GM19455 (cell line): ENCODE measurements around the gene MTA1.
A peak's percentile ranks its signal among the peaks of the same experiment; 100 is the strongest.

Experiments used
- ATAC-seq: cut with Tn5 transposase; IDR thresholded peaks from one replicate; pipeline ENCODE4 v1.9.1; 2021; ENCODE audit not compliant: unreplicated experiment

Gene MTA1

GRCh38 chr14:105442125-105442524, 22.5 kb downstream of the MTA1 start:
- no peak for ATAC-seq

DNA sequence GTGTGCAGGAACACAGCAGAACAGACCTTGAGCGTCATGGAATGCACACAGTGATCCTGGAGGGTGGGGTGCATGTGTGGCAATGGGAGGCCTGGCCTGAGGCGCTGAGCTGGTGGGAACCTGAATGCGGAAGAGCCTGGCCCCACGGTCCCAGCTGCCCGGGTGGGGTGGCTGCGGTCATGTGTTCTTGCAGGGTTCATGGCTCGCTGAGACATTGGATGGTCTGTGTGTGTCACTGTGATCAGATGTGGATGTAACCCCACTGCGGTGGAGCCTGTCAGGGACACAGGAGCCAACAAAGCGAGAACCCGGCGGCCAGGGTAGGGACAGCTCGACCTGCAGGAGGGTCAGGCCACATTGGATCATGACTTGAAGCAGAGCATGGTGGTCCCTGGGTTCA, 23.2 kb downstream of the MTA1 start:
- ATAC-seq, result no peak

GRCh38 chr14:105444859-105445258, 25.2 kb downstream of the MTA1 start:
- ATAC-seq, result no peak

- no peak for ATAC-seq
Measured at GRCh38 chr14:105445290-105445689, 25.7 kb downstream of the MTA1 start.

DNA sequence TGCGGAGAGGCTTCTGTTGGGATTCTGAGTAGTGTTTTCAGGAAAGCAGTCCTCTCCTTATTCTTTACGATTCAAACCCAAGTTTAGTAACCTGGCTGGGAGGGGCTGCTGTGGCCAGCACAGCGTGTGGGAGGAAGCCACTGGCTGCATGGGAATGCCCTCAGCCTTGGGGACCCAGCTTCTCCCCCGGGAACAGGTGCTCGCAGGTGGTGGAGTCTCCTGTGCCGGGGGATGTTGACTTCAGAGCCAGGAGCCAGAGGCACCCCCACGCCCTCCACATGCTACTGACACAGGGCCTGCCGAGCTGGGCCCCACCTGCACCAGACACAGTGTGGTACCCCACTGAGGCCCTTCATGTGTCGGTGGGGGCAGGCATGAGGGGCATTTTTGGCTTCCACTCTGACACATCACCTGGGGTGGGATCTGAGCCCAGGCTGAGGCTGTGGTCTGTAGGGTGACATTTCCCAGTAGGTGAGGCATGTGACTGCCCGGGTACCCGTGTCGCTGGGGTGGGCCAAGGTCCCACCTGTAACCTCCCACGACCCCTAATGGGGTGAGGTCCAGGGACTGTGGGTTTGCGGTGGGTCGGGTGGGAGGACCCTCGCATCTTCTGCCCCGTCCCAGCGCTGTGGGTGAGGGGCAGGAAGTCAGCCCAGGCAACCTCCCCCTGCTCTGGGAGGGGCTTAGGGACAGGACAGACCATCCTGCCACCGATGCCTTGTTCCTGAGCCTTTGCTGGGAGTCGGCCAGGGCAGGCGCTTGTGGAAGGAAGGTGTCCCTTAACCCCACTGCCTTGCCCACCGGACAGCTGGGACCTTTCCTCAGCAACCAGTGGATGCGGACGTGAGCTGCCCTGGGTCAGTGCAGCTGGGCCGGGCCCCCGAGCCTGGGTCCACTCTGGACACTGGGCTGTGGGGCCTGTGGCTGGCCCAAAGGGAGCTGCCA, 26.5 kb downstream of the MTA1 start:
- ATAC-seq, result no peak

- ATAC-seq, result no peak
Measured at GRCh38 chr14:105446971-105447370, 27.3 kb downstream of the MTA1 start.

DNA sequence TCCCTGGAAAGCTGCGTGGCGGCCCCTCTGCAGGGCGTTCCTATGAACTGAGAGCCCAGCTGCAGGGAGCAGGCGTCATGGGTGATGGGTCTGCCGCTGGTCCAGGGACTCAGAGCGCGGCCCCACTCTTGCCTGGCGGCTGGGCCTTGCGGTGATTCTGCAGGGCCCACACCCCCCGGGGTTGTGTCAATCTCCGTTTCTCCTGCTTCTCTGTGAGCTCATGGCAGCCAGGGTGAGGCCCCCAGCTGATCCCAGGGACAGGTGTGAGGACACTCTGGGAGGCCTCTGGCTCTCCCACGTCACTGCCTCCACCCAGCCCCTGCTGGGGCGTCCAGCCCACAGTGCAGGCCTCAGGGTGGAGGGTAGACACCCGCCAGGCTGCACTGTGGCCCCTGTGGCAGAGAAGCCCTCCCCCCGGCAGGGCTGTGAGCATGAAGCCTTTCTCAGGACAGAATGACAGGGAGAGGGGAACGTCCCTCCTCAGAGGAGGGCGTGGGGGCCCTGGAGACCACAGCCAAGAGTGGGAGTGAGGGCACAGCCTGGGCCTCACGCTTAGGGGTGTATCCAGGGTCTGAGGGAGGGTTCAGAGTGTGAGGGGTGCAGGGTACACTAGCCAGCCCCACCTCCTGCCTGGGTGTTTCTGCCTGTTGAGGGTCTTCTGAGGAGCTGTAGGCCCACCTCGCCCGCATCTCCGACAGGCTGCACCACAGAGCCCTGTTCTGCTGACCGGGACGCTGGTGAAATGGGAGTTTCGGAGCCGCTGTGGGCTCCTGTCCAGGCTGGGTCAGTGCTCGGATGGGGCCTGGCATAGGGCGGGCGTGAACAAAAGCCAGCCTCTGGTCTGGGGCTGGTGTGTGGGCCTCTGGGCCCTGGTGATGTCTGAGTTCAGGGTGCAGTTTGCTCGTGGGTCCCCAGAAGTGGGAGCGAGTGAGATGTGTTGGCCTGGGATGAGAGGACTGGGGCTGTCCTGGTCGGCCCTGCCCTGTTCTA, 28.3 kb downstream of the MTA1 start:
- ATAC-seq, result no peak

DNA sequence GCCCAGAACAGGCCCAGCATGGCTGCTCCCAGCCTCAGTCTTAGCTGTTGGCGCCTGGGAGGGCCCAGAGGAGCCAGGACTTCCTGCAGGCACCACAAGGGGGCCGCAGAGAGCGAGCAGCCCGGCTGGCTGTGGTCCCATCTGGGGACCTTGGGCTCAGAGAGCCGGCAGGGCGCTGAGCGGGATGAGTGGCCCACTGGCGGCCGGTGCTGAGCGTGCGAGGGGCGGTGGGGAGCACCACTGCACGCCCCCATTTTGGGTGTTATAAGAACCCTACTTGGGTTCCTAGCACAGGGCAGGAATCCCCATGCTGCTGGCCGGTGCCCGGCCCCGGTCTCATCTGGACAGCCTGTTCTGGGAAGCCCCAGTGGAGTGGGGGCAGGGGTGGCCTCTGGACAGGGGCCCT, 29.1 kb downstream of the MTA1 start:
- peak; percentile 52 for ATAC-seq

DNA sequence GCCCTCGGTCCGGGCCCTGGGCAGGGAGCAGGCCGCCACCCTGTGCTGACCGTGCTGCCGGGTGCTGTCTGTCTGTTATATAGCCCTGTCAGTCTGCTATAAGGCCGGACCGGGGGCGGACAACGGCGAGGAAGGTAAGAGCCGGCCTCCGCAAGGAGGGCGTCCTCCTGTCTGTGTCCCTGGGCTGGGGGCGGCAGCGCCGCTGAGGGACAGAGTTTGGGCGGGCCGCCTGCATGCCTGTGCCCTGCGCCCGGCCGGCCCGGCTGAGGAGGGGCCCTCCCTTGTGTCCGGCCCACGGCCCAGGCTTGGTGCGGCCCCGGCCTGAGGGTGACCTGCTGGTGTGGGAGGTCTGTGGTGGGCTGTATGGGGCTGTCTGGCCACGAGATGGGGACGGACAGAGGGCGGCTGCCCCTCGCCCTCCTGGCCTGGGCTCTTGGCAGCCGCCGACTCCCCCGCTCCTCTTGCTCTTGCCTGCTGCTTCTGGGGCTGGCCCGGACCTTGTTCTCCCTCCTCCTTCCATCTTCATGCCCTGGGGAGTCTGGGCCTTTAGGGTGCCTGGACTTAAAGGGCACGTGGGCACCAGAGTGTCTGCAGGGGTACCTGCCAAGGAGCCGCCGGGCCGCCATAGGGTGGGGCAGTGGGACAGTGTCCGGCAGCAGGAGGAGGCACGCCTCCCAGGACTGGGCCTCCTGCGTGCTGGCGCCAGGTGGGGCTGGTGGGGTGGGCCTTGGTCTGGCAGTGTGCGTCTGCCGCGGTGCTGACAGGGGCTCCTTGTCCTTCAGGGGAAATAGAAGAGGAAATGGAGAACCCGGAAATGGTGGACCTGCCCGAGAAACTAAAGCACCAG, 29.9 kb downstream of the MTA1 start:
- ATAC-seq, result no peak

DNA sequence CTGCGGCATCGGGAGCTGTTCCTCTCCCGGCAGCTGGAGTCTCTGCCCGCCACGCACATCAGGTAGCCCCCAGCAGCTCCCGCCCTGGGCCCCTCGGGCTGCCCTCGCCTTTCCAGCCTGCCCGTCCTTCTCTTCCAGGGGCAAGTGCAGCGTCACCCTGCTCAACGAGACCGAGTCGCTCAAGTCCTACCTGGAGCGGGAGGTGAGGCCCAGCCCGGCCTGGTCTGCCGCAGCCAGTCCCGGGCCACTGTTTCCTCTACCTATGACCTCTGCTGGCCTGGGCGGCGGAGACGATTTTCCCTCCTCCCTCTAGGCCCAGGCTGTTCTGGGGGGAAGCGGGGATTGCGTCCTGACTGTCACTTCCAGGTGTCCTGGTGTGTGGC, 30.5 kb downstream of the MTA1 start:
- no peak for ATAC-seq

GRCh38 chr14:105450864-105451720, 31.5 kb downstream of the MTA1 start:
- no peak for ATAC-seq

DNA sequence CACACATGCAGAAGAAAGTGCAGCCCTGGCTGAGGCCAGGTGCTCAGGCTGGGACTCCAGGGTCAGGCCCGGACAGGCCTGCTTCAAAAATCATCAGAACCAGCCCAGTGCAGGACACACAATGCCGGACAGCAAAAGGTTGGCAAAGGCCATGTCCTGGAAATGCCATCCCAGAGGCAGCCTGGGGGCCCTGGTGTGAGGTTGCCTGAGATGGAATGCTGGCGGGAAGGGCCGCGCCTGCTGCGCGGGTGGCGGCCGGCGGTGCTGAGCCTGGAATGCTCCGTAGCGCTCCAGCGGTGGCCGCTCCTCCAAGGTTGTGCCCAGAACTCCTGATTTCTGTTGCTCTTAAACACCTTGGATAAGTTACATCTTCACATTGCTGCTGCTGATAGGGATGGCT, 33.3 kb downstream of the MTA1 start:
- ATAC-seq, result no peak

DNA sequence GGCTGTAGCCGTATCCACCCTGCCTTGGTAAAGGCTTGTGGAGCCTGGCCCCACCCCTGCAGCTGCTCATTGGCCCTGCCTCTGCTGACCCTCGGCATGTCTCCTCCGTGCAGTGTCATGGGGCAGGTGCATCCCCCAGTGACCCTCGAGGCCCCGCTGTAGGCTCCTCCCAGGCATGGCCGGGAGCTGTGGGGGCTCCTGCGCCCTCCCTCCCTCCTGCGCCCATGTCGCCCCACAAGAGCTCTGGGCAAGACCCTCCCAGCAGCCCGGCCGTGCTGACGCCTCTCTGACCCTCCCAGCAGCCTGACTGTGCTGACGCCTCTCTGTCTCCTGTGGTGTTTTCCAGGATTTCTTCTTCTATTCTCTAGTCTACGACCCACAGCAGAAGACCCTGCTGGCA, 34.2 kb downstream of the MTA1 start:
- ATAC-seq, result no peak

DNA sequence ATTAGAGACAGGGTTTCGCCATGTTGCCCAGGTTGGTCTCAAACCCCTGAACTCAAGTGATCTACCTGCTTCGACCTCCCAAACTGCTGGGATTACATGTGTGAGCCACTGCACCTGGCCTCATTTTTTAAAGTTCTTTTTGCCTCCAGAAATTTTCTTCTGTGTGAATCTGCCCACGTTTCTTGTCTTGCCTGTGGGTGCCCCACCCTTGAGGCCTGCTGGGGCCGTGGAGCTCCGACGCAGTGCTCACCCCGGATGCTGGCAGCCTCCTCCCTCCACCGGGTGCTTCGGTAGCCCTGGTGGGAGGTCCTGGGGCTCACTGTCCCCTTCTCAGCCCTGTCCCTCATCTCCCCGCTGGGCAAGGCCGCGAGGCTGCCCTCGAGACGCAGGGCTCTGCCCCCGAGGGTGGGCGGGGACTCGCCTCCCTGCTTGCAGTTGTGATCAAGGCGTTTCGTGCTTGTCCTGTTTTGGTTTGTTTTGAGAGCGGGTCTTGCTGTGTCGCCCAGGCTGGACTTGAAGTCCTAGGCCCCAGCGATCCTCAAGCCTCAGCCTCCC, 35.5 kb downstream of the MTA1 start:
- ATAC-seq, result no peak

DNA sequence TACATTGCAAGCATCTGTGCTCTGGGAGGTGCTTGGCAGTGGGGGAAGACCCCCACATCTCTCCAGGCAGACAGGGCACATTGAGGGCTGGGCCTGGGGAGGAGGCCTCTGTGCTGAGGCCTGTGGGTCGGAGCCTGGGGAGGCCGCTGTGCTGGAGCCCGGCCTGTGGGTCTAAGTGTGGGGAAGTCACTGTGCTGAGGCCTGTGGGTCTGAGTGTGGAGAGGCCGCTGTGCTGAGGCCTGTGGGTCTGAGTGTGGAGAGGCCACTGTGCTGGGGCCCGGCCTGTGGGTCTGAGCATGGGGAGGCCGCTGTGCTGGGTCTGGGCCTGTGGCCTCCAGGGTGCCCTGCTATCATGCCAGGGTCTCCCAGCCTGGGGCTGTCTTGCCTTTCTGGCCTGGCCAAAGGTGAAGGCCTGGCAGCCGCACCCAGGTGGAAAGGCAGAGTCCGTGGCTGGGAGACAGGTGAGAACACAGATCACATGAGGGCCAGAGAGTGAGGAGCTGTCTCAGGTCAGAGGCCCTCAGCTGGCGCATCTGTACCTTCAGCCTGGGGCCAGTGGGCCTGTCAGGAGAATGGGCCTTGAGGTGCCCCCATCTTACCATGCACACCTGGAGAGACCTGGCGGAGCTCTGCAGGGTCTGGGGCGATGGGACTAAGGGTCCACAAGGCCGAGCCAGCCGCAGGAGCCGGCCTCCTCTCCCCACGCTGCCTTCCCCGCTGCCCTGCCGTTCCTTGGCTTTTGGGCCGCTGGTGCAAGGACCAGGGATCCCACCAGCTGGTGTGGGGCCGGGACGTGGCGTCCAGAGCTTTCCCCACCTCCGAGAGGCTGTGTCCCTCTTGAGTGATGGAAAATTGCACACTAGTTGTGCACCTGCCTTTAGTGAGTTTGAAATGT, 36.4 kb downstream of the MTA1 start:
- no peak for ATAC-seq

GRCh38 chr14:105456736-105457617, 37.4 kb downstream of the MTA1 start:
- no peak for ATAC-seq

GRCh38 chr14:105458010-105458409, 38.4 kb downstream of the MTA1 start:
- ATAC-seq, result no peak

- ATAC-seq, result no peak
Measured at GRCh38 chr14:105458571-105458970, 38.9 kb downstream of the MTA1 start.
